Adrenal gland (tissue), 12 donors: ENCODE results near the gene WWC2. TPM values are rescaled to one million over a fixed set of nuclear protein-coding genes. Genes with fewer than 3 reads are reported as not detected.

Experiments
- DNase-seq, 7 donors: peaks; one replicate each; pipeline ENCODE4 v3.0.0-alpha.2; 2019 to 2020
- H3K27ac ChIP-seq, 5 donors: fragments of 200-600 bp; sonication (generic) in 4 of 5; 1 replicate in 3 of 5; 2 replicates in 2 of 5; pipeline versions ENCODE4 v1.5.1 to v1.8.0; 2016 to 2020; ENCODE audit warnings: mild to moderate bottlenecking in 1 of 5
- H3K27me3 ChIP-seq: fragments of 200-600 bp; 2 replicates; pipeline ENCODE4 v1.8.0; 2021
- H3K36me3 ChIP-seq, 2 donors: fragments of 200-600 bp; replicated peaks in 1 of 2; 1 replicate in 1 of 2; 2 replicates in 1 of 2; pipeline versions ENCODE4 v1.5.1 to v1.8.0; 2018 to 2022
- H3K4me1 ChIP-seq, 2 donors: fragments of 200-600 bp; replicated peaks in 1 of 2; 1 replicate in 1 of 2; 2 replicates in 1 of 2; pipeline versions ENCODE4 v1.5.1 to v1.8.0; 2018 to 2021
- H3K4me3 ChIP-seq, 4 donors: fragments of 200-600 bp; sonication (generic) in 3 of 4; one replicate each; pipeline ENCODE4 v1.5.1; 2016 to 2018
- H3K9me3 ChIP-seq, 3 donors: fragments of 200-600 bp; sonication (generic) in 1 of 3; replicated peaks in 1 of 3; 1 replicate in 2 of 3; 2 replicates in 1 of 3; pipeline versions ENCODE4 v1.5.1 to v1.8.0; 2016 to 2021
- POLR2A ChIP-seq, 2 donors: fragments of 450-650 bp; IDR thresholded peaks; one replicate each; pipeline ENCODE4 v1.6.1; 2017; ENCODE audit warnings: antibody characterized with exemption in 2 of 2, mild to moderate bottlenecking in 2 of 2, moderate library complexity in 1 of 2
- WGBS, 4 donors: extraction: QIAGEN DNeasy Blood & Tissue Kit in 2 of 4; methylation state at CpG; one replicate each; pipeline versions ENCODE4 v1.1.5 to v1.1.7; 2013 to 2017; 5-methylcytosine and 5-hydroxymethylcytosine counted together
- intact Hi-C, 2 donors: fragments of 100-400 bp; cut with DNase I; formaldehyde crosslinking; loops; one replicate each; pipeline versions ENCODE4 v1.14.1 to v1.15.0; 2022 to 2023
- polyA plus RNA-seq, 3 donors: library from polyadenylated mRNA; stranded (reverse); fragments of 200-250 nt in 2 of 3; fragments of 350-450 nt in 1 of 3; fragmentation: Illumina TruSeq in 1 of 3; extraction: RNeasy Lipid Tissue Mini Kit (QIAGEN cat#74804) in 1 of 3; gene quantifications; one replicate each; pipeline ENCODE4 v1.2.3, GENCODE V29; 2013 to 2014
- total RNA-seq, 9 donors: library from RNA; depleted of rRNA in 4 of 9; stranded (reverse); fragments of >200 nt in 4 of 9; fragments of 120-200 nt in 1 of 9; fragmentation: NEBNext Ultra II Directional in 1 of 9; extraction: Animal tissue kit (Norgen Biotek cat#: 25700) in 1 of 9; gene quantifications; one replicate each; pipeline versions ENCODE4 v1.1.0 to v1.2.4, GENCODE V29; 2013 to 2023
- TF ChIP-seq, protein P1 (sequence below), 6 experiments: fragments of 450-650 bp in 4 of 6; fragments of 200-600 bp in 2 of 6; sonication (generic) in 1 of 6; IDR thresholded peaks; 1 replicate in 5 of 6; 2 replicates in 1 of 6; pipeline versions ENCODE4 v1.5.1 to v1.8.0; 2016 to 2021; ENCODE audit warnings: antibody characterized with exemption in 6 of 6, mild to moderate bottlenecking in 2 of 6, moderate library complexity in 1 of 6
- donor health status: healthy with polysubstance abuse.
- donor health status: Bipolar disorder and iron deficiency.
- donor health status: DM: yes; HTN: yes; CAD: no.
- donor health status: DM: no; HTN: no; CAD: no.
- donor health status: DM: no; HTN: no; CAD: no.
- donor health status: DM: yes; HTN: yes; CAD: no.

WWC2 gene
- total and polyA plus RNA-seq, 12 donors: 3.1 to 27.9 (median 17.4) TPM

DNA sequence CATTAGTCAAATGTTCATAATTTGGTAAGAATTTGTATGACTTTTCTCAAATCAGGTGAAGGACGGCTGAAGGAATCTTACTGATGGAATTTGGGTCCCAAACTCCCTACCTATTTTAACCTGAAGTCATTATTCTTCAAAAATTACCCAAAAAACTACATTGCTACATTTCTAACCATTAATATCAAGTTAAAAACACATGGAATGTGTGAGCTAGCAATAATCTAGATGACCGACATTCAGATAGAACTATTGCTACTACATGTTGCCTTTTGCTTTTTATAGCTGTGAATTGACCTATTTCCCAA, 25.3 kb upstream of the WWC2 start:
- H3K4me1 ChIP-seq: no peaks in the 10 kb centered on the region
- no peak overlapping the region for H3K4me3 ChIP-seq
- DNase-seq: no peak
- intact Hi-C loops: loop anchor here (2.0 to 10.0 kb wide), 3 partner anchors 177 to 331 kb away; no protein-coding TSS in a partner anchor
- H3K27me3 ChIP-seq: no peaks in the 10 kb centered on the region
- H3K36me3 ChIP-seq: no peaks in the 10 kb centered on the region
- no peak for TF ChIP-seq POLR2A (IDR thresholded peaks at IDR 0.05)
- TF ChIP-seq, protein P1, sequence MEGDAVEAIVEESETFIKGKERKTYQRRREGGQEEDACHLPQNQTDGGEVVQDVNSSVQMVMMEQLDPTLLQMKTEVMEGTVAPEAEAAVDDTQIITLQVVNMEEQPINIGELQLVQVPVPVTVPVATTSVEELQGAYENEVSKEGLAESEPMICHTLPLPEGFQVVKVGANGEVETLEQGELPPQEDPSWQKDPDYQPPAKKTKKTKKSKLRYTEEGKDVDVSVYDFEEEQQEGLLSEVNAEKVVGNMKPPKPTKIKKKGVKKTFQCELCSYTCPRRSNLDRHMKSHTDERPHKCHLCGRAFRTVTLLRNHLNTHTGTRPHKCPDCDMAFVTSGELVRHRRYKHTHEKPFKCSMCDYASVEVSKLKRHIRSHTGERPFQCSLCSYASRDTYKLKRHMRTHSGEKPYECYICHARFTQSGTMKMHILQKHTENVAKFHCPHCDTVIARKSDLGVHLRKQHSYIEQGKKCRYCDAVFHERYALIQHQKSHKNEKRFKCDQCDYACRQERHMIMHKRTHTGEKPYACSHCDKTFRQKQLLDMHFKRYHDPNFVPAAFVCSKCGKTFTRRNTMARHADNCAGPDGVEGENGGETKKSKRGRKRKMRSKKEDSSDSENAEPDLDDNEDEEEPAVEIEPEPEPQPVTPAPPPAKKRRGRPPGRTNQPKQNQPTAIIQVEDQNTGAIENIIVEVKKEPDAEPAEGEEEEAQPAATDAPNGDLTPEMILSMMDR (IDR thresholded peaks at IDR 0.05): peak in 2 of 6 experiments; percentile 18 to 33
- no peaks in the 10 kb centered on the region for H3K9me3 ChIP-seq
- no peak overlapping the region for H3K27ac ChIP-seq
- 24 to 42% (median 32%) methylated on average over 2 of the region's 2 CpGs for WGBS, 4 donors

DNA sequence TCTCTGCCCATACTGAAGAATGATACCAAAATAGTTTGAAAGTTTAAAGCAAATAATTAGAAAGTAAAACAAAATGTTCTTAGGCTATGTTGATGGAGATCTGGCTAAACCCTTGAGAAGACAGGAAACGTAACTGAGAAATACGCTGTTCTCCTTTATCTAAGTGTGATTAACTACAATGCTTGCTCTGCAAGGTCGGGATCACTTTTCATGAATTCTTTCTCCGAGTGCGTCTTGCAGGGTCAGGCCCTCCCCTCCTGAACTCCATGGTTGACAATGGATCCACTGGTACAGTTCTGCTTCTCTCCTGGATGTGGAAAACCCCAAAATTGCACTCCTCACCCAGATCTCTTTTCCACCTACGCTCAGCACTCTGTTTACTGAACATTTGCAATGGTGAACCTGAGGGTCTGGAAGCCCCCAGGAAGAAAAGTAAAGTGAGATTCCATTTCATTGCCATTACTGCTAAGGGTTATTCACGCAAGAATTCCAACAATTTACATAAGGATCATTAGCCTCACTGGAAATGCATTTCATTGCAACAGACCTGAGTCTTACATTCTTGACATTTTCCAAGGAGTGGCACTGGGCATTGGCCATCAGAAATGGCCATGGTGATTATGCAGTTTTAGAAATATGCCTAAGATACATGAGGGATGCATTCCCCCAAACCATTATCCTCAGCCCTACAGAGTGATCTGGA, 24.6 kb upstream of the WWC2 start:
- H3K4me1 ChIP-seq: no peaks in the 10 kb centered on the region
- no peak overlapping the region for H3K27ac ChIP-seq
- no peaks in the 10 kb centered on the region for H3K27me3 ChIP-seq
- no peaks in the 10 kb centered on the region for H3K9me3 ChIP-seq
- H3K36me3 ChIP-seq: no peaks in the 10 kb centered on the region
- TF ChIP-seq POLR2A (IDR thresholded peaks at IDR 0.05): no peak
- TF ChIP-seq, protein P1 (IDR thresholded peaks at IDR 0.05): no peak
- intact Hi-C loops: loop anchor here in 1 of 2 donors (5.0 to 10.0 kb wide), 2 partner anchors 178 to 330 kb away; no protein-coding TSS in a partner anchor
- H3K4me3 ChIP-seq: no peak overlapping the region
- no peak for DNase-seq
- 40 to 52% (median 50%) methylated on average over 7 of the region's 7 CpGs for WGBS, 4 donors

DNA sequence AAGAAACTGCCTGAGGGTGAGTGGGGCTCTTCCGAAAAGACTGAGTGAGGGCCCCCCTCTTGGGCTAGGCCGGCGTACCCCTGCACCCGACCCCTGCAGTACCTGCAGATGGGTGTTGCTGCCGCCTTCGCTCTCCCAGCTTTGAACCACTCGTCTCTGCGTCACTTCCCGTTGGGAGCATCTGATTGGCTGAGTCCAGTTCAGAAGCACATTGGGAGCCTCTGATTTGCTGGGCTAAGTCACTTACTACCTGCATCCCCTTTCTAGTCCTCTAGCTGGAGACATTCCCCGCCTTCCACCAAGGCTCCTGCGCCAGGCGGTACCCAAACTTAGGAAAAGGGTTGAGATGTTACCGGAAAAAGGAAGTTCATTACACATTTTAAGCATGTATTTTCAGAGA, 20.4 kb upstream of the WWC2 start:
- TF ChIP-seq, protein P1 (IDR thresholded peaks at IDR 0.05): no peak
- TF ChIP-seq POLR2A (IDR thresholded peaks at IDR 0.05): no peak
- Histone ChIP-seq H3K4me3 (no peak overlapping the region), H3K36me3 (no peaks in the 10 kb centered on the region), H3K4me1 (no peaks in the 10 kb centered on the region), H3K9me3 (no peaks in the 10 kb centered on the region), H3K27ac (no peak overlapping the region), H3K27me3 (no peaks in the 10 kb centered on the region)
- intact Hi-C loops: loop anchor here in 1 of 2 donors (10.0 kb wide), 1 partner anchor 326 kb away; no protein-coding TSS in a partner anchor
- no peak for DNase-seq
- WGBS, 4 donors: 95 to 98% (median 96%) methylated on average over 12 to 13 of the region's 13 CpGs

DNA sequence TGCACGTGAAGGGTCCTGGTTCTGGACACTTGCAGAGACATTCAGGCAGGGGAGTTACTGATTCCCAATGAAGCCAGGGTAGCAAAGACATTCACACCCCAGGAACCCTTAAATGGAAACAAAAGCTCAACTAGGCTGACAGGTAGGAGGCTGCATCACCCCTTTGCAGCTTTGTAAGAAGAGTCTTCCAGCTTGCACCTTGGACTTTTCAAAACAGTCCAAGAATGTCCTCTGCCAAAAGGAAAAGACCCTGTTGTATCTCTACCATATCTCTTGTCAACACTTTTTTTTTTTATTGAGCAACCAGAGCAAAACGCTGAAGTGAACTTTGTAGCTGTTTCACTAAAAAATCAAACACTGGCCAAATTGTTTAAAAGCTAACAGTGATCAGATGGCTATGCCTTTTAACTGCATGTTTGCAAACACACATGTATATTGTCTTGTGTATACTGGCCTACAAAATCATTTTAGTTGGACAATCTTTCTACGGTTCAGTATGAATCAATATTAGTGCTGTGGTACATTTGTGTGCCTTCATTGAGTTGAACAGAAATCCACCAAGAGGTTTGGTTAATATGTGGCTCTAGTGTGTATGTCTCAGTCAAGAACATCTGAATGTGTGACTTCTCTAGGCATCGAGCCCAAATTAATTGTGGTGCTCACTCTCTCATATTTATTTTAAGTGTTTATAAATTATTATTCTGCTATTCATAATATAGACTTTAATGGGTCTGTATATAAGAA, 18.5 kb upstream of the WWC2 start:
- Histone ChIP-seq H3K27ac (no peak overlapping the region), H3K9me3 (no peaks in the 10 kb centered on the region), H3K4me3 (no peak overlapping the region), H3K27me3 (no peaks in the 10 kb centered on the region), H3K36me3 (no peaks in the 10 kb centered on the region), H3K4me1 (no peaks in the 10 kb centered on the region)
- WGBS, 4 donors: 73 to 77% (median 76%) methylated on average over 4 of the region's 4 CpGs
- no peak for DNase-seq
- intact Hi-C loops: no loop called here
- TF ChIP-seq POLR2A (IDR thresholded peaks at IDR 0.05): no peak
- TF ChIP-seq, protein P1 (IDR thresholded peaks at IDR 0.05): no peak
